ENCODE results near the gene TCFL5.

DNA sequence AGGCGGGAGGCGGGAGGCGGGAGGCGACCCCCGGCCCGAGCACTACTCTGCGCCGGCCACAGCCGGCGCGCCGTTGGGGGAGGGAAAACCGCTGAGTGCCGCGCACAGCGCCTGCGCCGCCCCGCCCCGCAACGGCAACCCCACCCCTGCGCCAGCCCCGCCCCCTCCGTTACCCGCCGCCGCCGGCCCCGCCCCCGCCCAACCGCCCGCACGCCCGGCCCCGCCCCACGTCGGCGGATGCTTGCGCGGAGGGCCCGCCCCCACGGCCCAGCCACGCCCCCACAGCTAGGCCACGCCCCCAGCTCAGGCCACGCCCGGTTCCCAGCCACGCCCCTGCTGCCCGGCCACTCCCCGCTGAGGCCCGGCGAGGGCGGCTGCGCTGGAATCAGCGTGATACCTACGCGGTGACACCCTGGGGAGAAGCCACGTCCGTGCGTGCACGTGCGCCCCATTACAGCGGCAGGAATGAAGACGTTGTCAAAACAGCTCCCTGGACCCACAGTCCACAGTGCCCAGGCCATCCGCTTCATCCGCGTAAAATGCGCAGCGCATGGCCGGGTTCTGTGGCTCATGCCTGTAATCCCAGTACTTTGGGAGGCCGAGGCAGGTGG is at the start of gene TCFL5:
- TF ChIP-seq, protein P1, sequence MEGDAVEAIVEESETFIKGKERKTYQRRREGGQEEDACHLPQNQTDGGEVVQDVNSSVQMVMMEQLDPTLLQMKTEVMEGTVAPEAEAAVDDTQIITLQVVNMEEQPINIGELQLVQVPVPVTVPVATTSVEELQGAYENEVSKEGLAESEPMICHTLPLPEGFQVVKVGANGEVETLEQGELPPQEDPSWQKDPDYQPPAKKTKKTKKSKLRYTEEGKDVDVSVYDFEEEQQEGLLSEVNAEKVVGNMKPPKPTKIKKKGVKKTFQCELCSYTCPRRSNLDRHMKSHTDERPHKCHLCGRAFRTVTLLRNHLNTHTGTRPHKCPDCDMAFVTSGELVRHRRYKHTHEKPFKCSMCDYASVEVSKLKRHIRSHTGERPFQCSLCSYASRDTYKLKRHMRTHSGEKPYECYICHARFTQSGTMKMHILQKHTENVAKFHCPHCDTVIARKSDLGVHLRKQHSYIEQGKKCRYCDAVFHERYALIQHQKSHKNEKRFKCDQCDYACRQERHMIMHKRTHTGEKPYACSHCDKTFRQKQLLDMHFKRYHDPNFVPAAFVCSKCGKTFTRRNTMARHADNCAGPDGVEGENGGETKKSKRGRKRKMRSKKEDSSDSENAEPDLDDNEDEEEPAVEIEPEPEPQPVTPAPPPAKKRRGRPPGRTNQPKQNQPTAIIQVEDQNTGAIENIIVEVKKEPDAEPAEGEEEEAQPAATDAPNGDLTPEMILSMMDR (IDR thresholded peaks at IDR 0.05) = no peak
- no peak for TF ChIP-seq POLR2A (IDR thresholded peaks at IDR 0.05)

Data from adrenal gland (tissue), 5 donors.